ENCODE data around the gene CCDC27.

GRCh38 chr1:3762873-3763228 lies 10.6 kb downstream of the CCDC27 start:
- TF ChIP-seq CTCF (IDR thresholded peaks at IDR 0.05) (no peak), POLR2A (IDR thresholded peaks at IDR 0.05) (no peak), EP300 (IDR thresholded peaks at IDR 0.05; ENCODE audit: low read depth) (no peak), POLR2AphosphoS5 (IDR thresholded peaks at IDR 0.05) (no peak)

Measured in transverse colon (tissue), 4 donors.